Measurements from ENCODE around the gene CRYBG2.
"Not testable (repeated sequence)": the region's sequence is repeated elsewhere in the genome, so short reads cannot be mapped to it uniquely, and the experiment has no call there.

DNA sequence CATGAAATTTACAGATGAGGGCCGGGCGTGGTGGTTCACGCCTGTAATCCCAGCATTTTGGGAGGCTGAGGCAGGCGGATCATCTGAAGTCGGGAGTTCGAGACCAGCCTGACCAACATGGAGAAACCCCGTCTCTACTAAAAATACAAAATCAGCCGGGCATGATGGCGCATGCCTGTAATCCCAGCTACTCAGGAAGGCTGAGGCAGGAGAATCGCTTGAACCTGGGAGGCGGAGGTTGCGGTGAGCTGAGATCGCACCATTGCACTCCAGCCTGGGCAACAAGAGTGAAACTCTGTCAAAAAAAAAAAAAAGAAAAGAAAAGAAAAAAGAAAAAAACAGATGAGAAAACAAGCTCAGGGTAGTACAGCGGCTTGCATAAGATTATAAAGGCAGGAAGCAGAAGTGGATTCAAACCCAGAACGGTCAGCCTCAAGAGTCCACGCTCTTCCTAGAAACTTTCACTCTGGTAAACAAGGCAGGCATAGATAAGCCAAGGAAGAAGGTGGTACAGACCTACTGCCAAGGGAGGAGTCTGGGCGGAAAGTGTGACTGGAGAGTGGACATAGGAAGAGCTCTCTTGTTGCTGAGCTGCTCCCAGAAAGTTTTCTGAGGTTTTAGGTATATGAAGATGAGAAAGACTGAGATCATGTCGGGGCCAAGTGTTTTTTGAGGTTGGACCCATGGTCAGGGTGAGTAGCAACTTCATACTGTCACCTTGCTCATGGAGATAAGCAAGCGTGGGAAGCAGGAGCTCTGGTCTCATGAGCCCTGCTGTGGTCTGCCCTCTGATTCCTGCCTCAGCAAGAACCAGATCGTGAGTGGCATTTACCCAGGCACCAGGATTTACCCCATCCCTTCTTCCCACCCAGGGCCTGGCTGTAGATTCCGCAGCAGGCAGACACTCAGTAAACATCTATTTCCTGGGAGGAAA is 45.7 kb downstream of the CRYBG2 start:
- not testable (repeated sequence) for TF ChIP-seq POLR2A, SPI1 (IDR thresholded peaks at IDR 0.05; ENCODE audit: low read depth, low read length)
